ENCODE measurements around the gene METTL16. TPM values are rescaled to one million over a fixed set of nuclear protein-coding genes. Genes with fewer than 3 reads are reported as not detected.

METTL16 gene
- total RNA-seq, 2 experiments from 2014 or later = 27.8 to 29.9 TPM

GRCh38 chr17:2401426-2402221 is 110.1 kb downstream of the METTL16 start:
- Mint-ChIP-seq H3K27me3 (no peaks in the 10 kb centered on the region), H3K27ac (peak overlapping the region; percentile 100), H3K36me3 (ENCODE audit: low read depth) (no peaks in the 10 kb centered on the region), H3K9me3 (no peaks in the 10 kb centered on the region), H3K4me1 (peaks cover 51% of the 10 kb centered on the region), H3K4me3 (peak overlapping the region; percentile 88)
- peak; percentile 99 for DNase-seq
- ChIA-PET CTCF (interaction anchor here (0.6 to 4.7 kb wide), 6 partner anchors 8 to 99 kb away, joined by 3 to 28 read pairs (median 5); no protein-coding TSS in a partner anchor), POLR2A (interaction anchor here (1.0 to 1.3 kb wide), 2 partner anchors 9 to 18 kb away, joined by 6 to 7 read pairs; no protein-coding TSS in a partner anchor)

- H3K27me3 Mint-ChIP-seq = no peaks in the 10 kb centered on the region
- POLR2A ChIA-PET = interaction anchor here (1.0 to 1.3 kb wide), 2 partner anchors 8 to 18 kb away, joined by 6 to 7 read pairs; no protein-coding TSS in a partner anchor
- CTCF ChIA-PET = interaction anchor here (0.9 to 4.7 kb wide), 5 partner anchors 8 to 18 kb away, joined by 4 to 28 read pairs (median 6); no protein-coding TSS in a partner anchor
- H3K9me3 Mint-ChIP-seq = no peaks in the 10 kb centered on the region
- H3K4me3 Mint-ChIP-seq = peak within 1 kb of the TSS; percentile 88
- H3K4me1 Mint-ChIP-seq = peaks cover 52% of the 10 kb centered on the region
- DNase-seq = peak; percentile 94
- H3K36me3 Mint-ChIP-seq (ENCODE audit: low read depth) = no peaks in the 10 kb centered on the region
- peak within 1 kb of the TSS; percentile 100 for H3K27ac Mint-ChIP-seq
Measured at GRCh38 chr17:2400877-2401425, 110.7 kb downstream of the METTL16 start, which contains the start of gene MNT. TSS of gene MNT (minus strand) at chr17:2401060. CDS start at chr17:2400712, 348 bp downstream.

- H3K36me3 Mint-ChIP-seq (ENCODE audit: low read depth) = no peaks in the 10 kb centered on the region
- peak overlapping the region; percentile 100 for H3K27ac Mint-ChIP-seq
- peaks cover 53% of the 10 kb centered on the region for H3K4me1 Mint-ChIP-seq
- H3K4me3 Mint-ChIP-seq = peak overlapping the region; percentile 88
- DNase-seq = peak; percentile 68
- no peaks in the 10 kb centered on the region for H3K9me3 Mint-ChIP-seq
- H3K27me3 Mint-ChIP-seq = no peaks in the 10 kb centered on the region
- POLR2A ChIA-PET = no interaction called here
- CTCF ChIA-PET = interaction anchor here (1.4 to 1.9 kb wide), 3 partner anchors 9 to 17 kb away, joined by 6 to 8 read pairs (median 7); no protein-coding TSS in a partner anchor
Measured at GRCh38 chr17:2400474-2400866, 111.2 kb downstream of the METTL16 start.

- Mint-ChIP-seq H3K4me3 (peak overlapping the region; percentile 88), H3K27ac (peak overlapping the region; percentile 100), H3K9me3 (no peaks in the 10 kb centered on the region), H3K27me3 (no peaks in the 10 kb centered on the region), H3K4me1 (peaks cover 49% of the 10 kb centered on the region), H3K36me3 (ENCODE audit: low read depth) (no peaks in the 10 kb centered on the region)
- ChIA-PET CTCF (interaction anchor here (1.0 to 1.6 kb wide), 4 partner anchors 14 to 345 kb away, joined by 3 to 8 read pairs (median 5); partner anchors contain the start of gene HIC1), POLR2A (interaction anchor here (0.5 kb wide), 1 partner anchor 344 kb away, joined by 3 read pairs; no protein-coding TSS in a partner anchor)
- peak; percentile 91 for DNase-seq
Measured at GRCh38 chr17:2399572-2400473, 111.9 kb downstream of the METTL16 start.

GRCh38 chr17:2398655-2399571 is 112.8 kb downstream of the METTL16 start:
- Mint-ChIP-seq H3K36me3 (ENCODE audit: low read depth) (peaks cover 2% of the 10 kb centered on the region), H3K9me3 (no peaks in the 10 kb centered on the region), H3K4me1 (peaks cover 53% of the 10 kb centered on the region), H3K27ac (peak overlapping the region; percentile 100), H3K4me3 (peak overlapping the region; percentile 88), H3K27me3 (no peaks in the 10 kb centered on the region)
- peak; percentile 77 for DNase-seq
- ChIA-PET CTCF (interaction anchor here (0.6 to 1.6 kb wide), 5 partner anchors 15 to 1358 kb away, joined by 3 to 8 read pairs (median 3); partner anchors contain the start of gene HIC1), POLR2A (interaction anchor here (0.5 kb wide), 1 partner anchor 343 kb away, joined by 3 read pairs; no protein-coding TSS in a partner anchor)

GRCh38 chr17:2398182-2398581 is 113.5 kb downstream of the METTL16 start:
- CTCF ChIA-PET = interaction anchor here (0.6 kb wide), 1 partner anchor 1358 kb away, joined by 3 read pairs; no protein-coding TSS in a partner anchor
- Mint-ChIP-seq H3K4me1 (peaks cover 53% of the 10 kb centered on the region), H3K27me3 (no peaks in the 10 kb centered on the region), H3K4me3 (peak overlapping the region; percentile 88), H3K27ac (peak overlapping the region; percentile 78), H3K9me3 (no peaks in the 10 kb centered on the region), H3K36me3 (ENCODE audit: low read depth) (peaks cover 2% of the 10 kb centered on the region)
- POLR2A ChIA-PET = no interaction called here
- no peak for DNase-seq

GRCh38 chr17:2397247-2398171 is 114.2 kb downstream of the METTL16 start:
- Mint-ChIP-seq H3K4me1 (peaks cover 46% of the 10 kb centered on the region), H3K27me3 (no peaks in the 10 kb centered on the region), H3K9me3 (no peaks in the 10 kb centered on the region), H3K36me3 (ENCODE audit: low read depth) (peaks cover 2% of the 10 kb centered on the region), H3K27ac (peak overlapping the region; percentile 78), H3K4me3 (peak overlapping the region; percentile 88)
- CTCF ChIA-PET = interaction anchor here (0.6 kb wide), 1 partner anchor 1359 kb away, joined by 3 read pairs; no protein-coding TSS in a partner anchor
- POLR2A ChIA-PET = no interaction called here
- DNase-seq = no peak

- ChIA-PET POLR2A (no interaction called here), CTCF (no interaction called here)
- Mint-ChIP-seq H3K4me1 (peaks cover 49% of the 10 kb centered on the region), H3K27ac (peak overlapping the region; percentile 78), H3K9me3 (no peaks in the 10 kb centered on the region), H3K4me3 (peak overlapping the region; percentile 51), H3K36me3 (ENCODE audit: low read depth) (peaks cover 7% of the 10 kb centered on the region), H3K27me3 (no peaks in the 10 kb centered on the region)
- DNase-seq = peak; percentile 53
Measured at GRCh38 chr17:2396568-2397246, 115.0 kb downstream of the METTL16 start.

GRCh38 chr17:2396192-2396567 is 115.5 kb downstream of the METTL16 start:
- H3K4me3 Mint-ChIP-seq = peak overlapping the region; percentile 43

More at GRCh38 chr17:2396192-2396567, 115.5 kb downstream of the METTL16 start:
- Mint-ChIP-seq H3K4me1 (peaks cover 54% of the 10 kb centered on the region), H3K36me3 (ENCODE audit: low read depth) (peaks cover 10% of the 10 kb centered on the region), H3K27ac (peak overlapping the region; percentile 78), H3K9me3 (no peaks in the 10 kb centered on the region), H3K27me3 (no peaks in the 10 kb centered on the region)
- no peak for DNase-seq
- POLR2A ChIA-PET = no interaction called here
- CTCF ChIA-PET = no interaction called here
